Measurements from ENCODE around the gene SNAP47.

- TF ChIP-seq EZH2 (IDR thresholded peaks at IDR 0.05; ENCODE audit: insufficient read depth, poor library complexity, severe bottlenecking) = no peak
- no peak for TF ChIP-seq EZH2phosphoT487 (IDR thresholded peaks at IDR 0.05; ENCODE audit: insufficient read depth, low read depth)
These were observed 41.9 kb downstream of the SNAP47 start for GRCh38 chr1:227777156-227777555.

Data from GM23248 (cell line).